ENCODE measurements around the gene PER1. TPM values are rescaled to one million over a fixed set of nuclear protein-coding genes. Genes with fewer than 3 reads are reported as not detected.
A peak's percentile ranks its signal among the peaks of the same experiment; 100 is the strongest.

PER1 gene
- total and polyA plus RNA-seq, 2 of the 8 experiments (the other 6 are each of a cell fraction or from before 2014, with no cell fraction given): 9.6 to 38.0 TPM

DNA sequence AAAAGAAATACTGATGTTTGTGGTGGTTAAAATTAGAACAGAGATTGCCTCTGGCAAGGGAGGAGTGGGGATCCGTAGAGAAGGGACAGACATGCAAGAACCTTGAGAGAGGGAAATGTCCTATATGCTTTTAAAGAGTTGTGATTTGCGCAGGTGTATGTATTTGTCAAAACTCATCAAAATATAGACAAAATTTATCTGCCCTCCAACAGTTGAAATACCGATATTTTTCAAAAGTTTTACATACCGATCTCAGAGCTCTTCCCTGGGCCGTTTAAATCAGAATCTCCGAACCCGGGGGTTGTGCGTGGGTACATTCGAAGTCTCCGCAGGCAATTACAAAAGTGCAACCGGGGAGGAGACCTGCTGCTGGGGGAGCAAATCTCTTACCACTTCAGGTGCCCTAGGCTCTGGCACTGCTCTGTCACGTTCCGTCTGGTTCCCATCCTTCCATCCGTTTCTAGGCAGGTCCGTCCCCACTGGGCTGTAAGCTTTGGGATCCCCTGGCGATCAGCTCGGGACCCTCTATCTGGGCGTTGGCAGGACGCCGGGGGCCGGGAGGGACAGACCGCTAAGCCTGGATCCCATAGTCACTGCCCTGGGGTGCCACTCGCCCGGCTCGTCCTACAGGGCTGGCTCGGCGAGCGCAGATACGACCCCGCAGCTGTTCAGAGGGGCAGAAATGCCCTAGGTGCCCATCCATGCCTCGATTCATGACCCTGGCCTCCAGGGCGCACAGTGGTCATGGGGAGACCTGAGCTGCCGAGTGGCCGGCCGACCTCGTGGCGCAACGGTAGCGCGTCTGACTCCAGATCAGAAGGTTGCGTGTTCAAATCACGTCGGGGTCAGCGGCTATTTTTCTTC lies 33.6 kb upstream of the PER1 start (continued):
- TF ChIP-seq, protein P1, sequence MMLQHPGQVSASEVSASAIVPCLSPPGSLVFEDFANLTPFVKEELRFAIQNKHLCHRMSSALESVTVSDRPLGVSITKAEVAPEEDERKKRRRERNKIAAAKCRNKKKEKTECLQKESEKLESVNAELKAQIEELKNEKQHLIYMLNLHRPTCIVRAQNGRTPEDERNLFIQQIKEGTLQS (IDR thresholded peaks at IDR 0.05; ENCODE audit: insufficient read depth, low read depth, low read length): no peak
- TF ChIP-seq CTBP2 (IDR thresholded peaks at IDR 0.05; ENCODE audit: borderline replicate concordance, insufficient read depth, insufficient read length, low read length) (peak; percentile 66), RAD21 (IDR thresholded peaks at IDR 0.05 in 1 of 2, conservative IDR thresholded peaks at IDR 0.05 in 1 of 2; ENCODE audit: low read depth in 2 of 2, low read length in 2 of 2) (peak in 1 of 2 experiments; percentile 6; a peak in 1 of 4 replicates), TEAD4 (IDR thresholded peaks at IDR 0.05; ENCODE audit: low read depth, low read length) (peak; percentile 90), TBP (IDR thresholded peaks at IDR 0.05; ENCODE audit: low read depth, low read length) (peak; percentile 99), ASH2L (IDR thresholded peaks at IDR 0.05; ENCODE audit: low read length) (peak; percentile 98), EGR1 (IDR thresholded peaks at IDR 0.05; ENCODE audit: borderline replicate concordance, low read depth, low read length) (no peak), CREB1 (IDR thresholded peaks at IDR 0.05) (peak; percentile 70), CHD2 (IDR thresholded peaks at IDR 0.05; ENCODE audit: low read length) (no peak), CBX8 (IDR thresholded peaks at IDR 0.05; ENCODE audit: borderline replicate concordance, low read depth, low read length) (no peak), TAF1 (IDR thresholded peaks at IDR 0.05; ENCODE audit: low read depth, low read length) (0 out of 2 replicates have a peak, but pooled peaks have one; percentile 35), SIN3A (conservative IDR thresholded peaks at IDR 0.05 in 1 of 2, IDR thresholded peaks at IDR 0.05 in 1 of 2; ENCODE audit: low read depth in 1 of 2, low read length in 2 of 2) (peak; percentile 64 to 79; a peak in 1 of 4 replicates), SIRT6 (IDR thresholded peaks at IDR 0.05; ENCODE audit: low read length) (no peak), KDM1A (IDR thresholded peaks at IDR 0.05; ENCODE audit: borderline replicate concordance, low read length) (0 out of 2 replicates have a peak, but pooled peaks have one; percentile 11), MAFK (IDR thresholded peaks at IDR 0.05; ENCODE audit: low read depth, low read length) (no peak), KDM4A (IDR thresholded peaks at IDR 0.05; ENCODE audit: low read depth, low read length, severe bottlenecking) (peak; percentile 92), YY1 (IDR thresholded peaks at IDR 0.05; ENCODE audit: low read depth, low read length) (peak; percentile 56; the same call in 1 of the 2 replicates), SP4 (IDR thresholded peaks at IDR 0.05; ENCODE audit: low read length) (no peak)
- TF ChIP-seq, protein P2, sequence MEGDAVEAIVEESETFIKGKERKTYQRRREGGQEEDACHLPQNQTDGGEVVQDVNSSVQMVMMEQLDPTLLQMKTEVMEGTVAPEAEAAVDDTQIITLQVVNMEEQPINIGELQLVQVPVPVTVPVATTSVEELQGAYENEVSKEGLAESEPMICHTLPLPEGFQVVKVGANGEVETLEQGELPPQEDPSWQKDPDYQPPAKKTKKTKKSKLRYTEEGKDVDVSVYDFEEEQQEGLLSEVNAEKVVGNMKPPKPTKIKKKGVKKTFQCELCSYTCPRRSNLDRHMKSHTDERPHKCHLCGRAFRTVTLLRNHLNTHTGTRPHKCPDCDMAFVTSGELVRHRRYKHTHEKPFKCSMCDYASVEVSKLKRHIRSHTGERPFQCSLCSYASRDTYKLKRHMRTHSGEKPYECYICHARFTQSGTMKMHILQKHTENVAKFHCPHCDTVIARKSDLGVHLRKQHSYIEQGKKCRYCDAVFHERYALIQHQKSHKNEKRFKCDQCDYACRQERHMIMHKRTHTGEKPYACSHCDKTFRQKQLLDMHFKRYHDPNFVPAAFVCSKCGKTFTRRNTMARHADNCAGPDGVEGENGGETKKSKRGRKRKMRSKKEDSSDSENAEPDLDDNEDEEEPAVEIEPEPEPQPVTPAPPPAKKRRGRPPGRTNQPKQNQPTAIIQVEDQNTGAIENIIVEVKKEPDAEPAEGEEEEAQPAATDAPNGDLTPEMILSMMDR (IDR thresholded peaks at IDR 0.05; ENCODE audit: control extremely low read depth in 1 of 3, insufficient read depth in 1 of 3, low read depth in 1 of 3, low read length in 3 of 3): no peak
- TF ChIP-seq, protein P3, sequence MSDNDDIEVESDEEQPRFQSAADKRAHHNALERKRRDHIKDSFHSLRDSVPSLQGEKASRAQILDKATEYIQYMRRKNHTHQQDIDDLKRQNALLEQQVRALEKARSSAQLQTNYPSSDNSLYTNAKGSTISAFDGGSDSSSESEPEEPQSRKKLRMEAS (IDR thresholded peaks at IDR 0.05): peak; percentile 90

Measured in H1 (cell line).